ENCODE data around the gene LARGE1. TPM values are rescaled to one million over a fixed set of nuclear protein-coding genes. Genes with fewer than 3 reads are reported as not detected.

The LARGE1 gene
- total RNA-seq, 1 donor: 22.8 TPM

DNA sequence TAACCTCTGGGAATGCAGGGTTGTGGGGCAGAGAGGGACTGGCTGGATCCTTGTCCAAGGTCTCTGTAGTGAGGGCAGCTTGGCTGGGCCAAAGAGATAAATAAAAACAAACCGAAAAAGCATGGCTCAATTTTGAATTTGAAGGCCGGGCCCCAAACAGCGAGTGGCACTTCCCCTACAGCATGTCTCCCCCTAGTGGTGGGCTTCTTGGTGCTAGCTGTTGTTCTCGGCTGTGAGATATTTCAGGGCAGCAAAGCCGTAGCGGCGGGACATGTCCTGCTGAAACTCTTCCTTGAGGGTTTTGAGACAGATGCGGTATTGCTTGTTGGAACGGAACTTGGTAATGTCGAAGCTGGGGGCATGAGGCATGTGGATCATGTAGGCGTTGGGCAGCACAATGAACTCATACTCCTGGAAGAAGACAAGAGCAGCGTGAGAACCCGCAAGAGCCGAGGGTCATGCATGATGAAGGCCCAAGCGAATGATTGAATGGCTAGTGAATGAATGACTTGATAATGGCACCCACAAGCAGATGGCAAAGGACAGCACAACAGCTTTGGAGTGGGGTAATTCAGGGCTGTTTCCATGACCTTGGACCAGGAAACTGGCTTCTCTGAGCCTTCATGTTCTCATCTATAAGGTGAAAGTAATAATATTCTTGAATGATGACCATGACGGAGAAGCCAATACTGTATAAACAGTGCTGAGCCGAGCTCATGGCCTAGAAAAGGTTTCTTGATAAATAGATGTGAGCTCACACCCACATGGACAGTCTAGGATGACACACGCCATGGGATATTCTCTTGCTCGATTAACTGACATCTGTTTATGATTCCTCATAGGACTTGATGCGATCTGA lies 645.8 kb downstream of the LARGE1 start:
- Histone ChIP-seq H3K9me3 (ENCODE audit: low read depth, low read length) (no peaks in the 10 kb centered on the region), H2AFZ (ENCODE audit: low read length) (no peak overlapping the region), H3K27me3 (ENCODE audit: insufficient read depth, low read length) (no peaks in the 10 kb centered on the region), H3K27ac (ENCODE audit: low read depth, low read length) (no peak overlapping the region), H3K36me3 (ENCODE audit: insufficient read depth, low read length) (no peaks in the 10 kb centered on the region), H3K4me1 (ENCODE audit: insufficient read depth, low read length) (no peaks in the 10 kb centered on the region), H3K4me3 (ENCODE audit: insufficient read depth, low read length) (no peak overlapping the region), H3K79me2 (ENCODE audit: insufficient read depth, low read length) (no peaks in the 10 kb centered on the region), H4K20me1 (ENCODE audit: insufficient read depth, low read length) (no peaks in the 10 kb centered on the region), H3K4me2 (ENCODE audit: insufficient read depth, low read length) (no peak overlapping the region)
- no peak for DNase-seq (ENCODE audit: insufficient read length, low spot score, missing footprints)
- TF ChIP-seq, protein P1, sequence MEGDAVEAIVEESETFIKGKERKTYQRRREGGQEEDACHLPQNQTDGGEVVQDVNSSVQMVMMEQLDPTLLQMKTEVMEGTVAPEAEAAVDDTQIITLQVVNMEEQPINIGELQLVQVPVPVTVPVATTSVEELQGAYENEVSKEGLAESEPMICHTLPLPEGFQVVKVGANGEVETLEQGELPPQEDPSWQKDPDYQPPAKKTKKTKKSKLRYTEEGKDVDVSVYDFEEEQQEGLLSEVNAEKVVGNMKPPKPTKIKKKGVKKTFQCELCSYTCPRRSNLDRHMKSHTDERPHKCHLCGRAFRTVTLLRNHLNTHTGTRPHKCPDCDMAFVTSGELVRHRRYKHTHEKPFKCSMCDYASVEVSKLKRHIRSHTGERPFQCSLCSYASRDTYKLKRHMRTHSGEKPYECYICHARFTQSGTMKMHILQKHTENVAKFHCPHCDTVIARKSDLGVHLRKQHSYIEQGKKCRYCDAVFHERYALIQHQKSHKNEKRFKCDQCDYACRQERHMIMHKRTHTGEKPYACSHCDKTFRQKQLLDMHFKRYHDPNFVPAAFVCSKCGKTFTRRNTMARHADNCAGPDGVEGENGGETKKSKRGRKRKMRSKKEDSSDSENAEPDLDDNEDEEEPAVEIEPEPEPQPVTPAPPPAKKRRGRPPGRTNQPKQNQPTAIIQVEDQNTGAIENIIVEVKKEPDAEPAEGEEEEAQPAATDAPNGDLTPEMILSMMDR (IDR thresholded peaks at IDR 0.05; ENCODE audit: extremely low read depth, low read depth, low read length): peak; percentile 45

DNA sequence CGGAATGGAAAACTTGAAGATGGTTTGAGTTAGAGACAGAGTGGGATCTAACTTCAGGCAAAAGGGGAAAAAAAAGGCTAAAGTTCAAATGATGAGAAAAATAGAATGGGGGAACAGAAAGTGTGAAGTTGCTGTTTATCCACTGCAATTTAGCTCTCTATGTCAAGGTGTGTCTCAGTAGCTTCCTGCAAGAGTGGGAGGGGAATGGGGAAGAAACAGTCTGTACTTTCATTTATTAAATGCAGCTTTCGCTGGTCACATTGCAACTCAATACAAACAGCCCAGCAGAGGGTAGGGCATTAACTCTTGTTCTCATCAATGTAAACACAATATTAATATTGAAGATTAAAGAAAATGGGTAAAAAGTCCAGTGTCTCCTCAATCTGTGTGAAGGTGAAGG lies 647.4 kb downstream of the LARGE1 start:
- no peaks in the 10 kb centered on the region for H3K9me3 ChIP-seq (ENCODE audit: low read depth, low read length)
- TF ChIP-seq, protein P1 (IDR thresholded peaks at IDR 0.05; ENCODE audit: extremely low read depth, low read depth, low read length): no peak
- no peaks in the 10 kb centered on the region for H3K79me2 ChIP-seq (ENCODE audit: insufficient read depth, low read length)
- no peaks in the 10 kb centered on the region for H3K27me3 ChIP-seq (ENCODE audit: insufficient read depth, low read length)
- no peak for DNase-seq (ENCODE audit: insufficient read length, low spot score, missing footprints)
- no peak overlapping the region for H2AFZ ChIP-seq (ENCODE audit: low read length)
- H3K36me3 ChIP-seq (ENCODE audit: insufficient read depth, low read length): no peaks in the 10 kb centered on the region
- no peaks in the 10 kb centered on the region for H3K4me1 ChIP-seq (ENCODE audit: insufficient read depth, low read length)
- H4K20me1 ChIP-seq (ENCODE audit: insufficient read depth, low read length): no peaks in the 10 kb centered on the region
- no peak overlapping the region for H3K27ac ChIP-seq (ENCODE audit: low read depth, low read length)
- H3K4me3 ChIP-seq (ENCODE audit: insufficient read depth, low read length): no peak overlapping the region
- no peak overlapping the region for H3K4me2 ChIP-seq (ENCODE audit: insufficient read depth, low read length)

DNA sequence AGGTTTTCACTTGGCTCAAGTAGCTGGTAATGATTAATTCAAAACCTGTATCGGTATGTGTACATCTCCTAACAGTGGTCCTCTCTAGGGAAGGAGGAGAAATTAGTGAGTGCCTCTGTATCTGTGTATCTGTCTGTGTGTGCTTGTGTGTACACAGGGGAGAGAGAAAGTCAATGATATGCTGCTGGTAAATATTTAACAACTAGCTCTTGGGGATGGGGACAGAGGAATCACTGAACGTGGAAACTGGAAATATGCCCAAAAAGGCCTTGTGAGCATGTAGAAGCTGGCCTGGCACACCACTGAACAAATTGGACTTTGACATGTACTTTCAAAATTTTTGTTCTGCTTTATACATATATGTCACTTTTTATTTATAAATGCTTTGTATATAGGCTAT lies 648.1 kb downstream of the LARGE1 start:
- no peaks in the 10 kb centered on the region for H4K20me1 ChIP-seq (ENCODE audit: insufficient read depth, low read length)
- no peaks in the 10 kb centered on the region for H3K9me3 ChIP-seq (ENCODE audit: low read depth, low read length)
- no peak overlapping the region for H3K4me3 ChIP-seq (ENCODE audit: insufficient read depth, low read length)
- H3K4me1 ChIP-seq (ENCODE audit: insufficient read depth, low read length): no peaks in the 10 kb centered on the region
- peak; percentile 1 for DNase-seq (ENCODE audit: insufficient read length, low spot score, missing footprints)
- H2AFZ ChIP-seq (ENCODE audit: low read length): no peak overlapping the region
- TF ChIP-seq, protein P1 (IDR thresholded peaks at IDR 0.05; ENCODE audit: extremely low read depth, low read depth, low read length): no peak
- no peaks in the 10 kb centered on the region for H3K36me3 ChIP-seq (ENCODE audit: insufficient read depth, low read length)
- no peaks in the 10 kb centered on the region for H3K27me3 ChIP-seq (ENCODE audit: insufficient read depth, low read length)
- no peaks in the 10 kb centered on the region for H3K79me2 ChIP-seq (ENCODE audit: insufficient read depth, low read length)
- no peak overlapping the region for H3K4me2 ChIP-seq (ENCODE audit: insufficient read depth, low read length)
- H3K27ac ChIP-seq (ENCODE audit: low read depth, low read length): no peak overlapping the region

DNA sequence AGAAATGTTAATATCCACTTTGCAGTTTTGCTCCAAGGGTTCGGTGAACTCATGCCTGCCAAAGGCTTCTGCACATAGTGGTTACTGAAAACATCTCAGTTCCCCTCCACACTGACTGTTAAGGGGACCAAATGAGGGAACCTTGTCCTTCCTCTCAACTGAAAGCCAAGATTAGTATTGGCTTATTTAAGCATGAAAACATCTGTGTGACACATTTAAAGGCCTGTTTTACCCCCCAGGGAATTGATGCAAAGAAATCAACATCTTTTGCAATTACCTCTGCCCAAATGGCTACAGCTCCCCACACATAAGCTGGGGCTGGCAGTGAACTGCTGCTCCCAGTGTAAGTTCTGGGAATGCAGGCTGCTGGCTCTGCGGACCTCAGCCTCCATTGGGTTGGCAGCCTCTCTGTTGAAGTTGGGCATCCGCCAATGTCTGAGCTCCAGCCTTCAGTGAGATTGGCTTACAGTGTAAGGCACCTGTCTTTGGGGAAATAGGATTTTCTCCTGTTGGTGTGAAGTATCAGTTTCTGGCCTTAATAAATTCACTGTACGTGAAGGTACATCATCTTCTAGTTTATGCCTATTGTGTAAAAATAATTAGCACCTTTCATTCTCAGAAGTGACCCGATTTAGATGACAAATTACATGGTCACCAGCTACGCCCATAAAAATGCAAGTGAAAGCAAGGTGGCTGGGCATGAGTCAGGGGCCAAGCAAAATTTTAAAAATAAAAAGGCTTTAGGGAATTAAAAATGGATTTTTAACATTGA lies 648.7 kb downstream of the LARGE1 start:
- TF ChIP-seq, protein P1 (IDR thresholded peaks at IDR 0.05; ENCODE audit: extremely low read depth, low read depth, low read length): no peak
- Histone ChIP-seq H3K79me2 (ENCODE audit: insufficient read depth, low read length) (no peaks in the 10 kb centered on the region), H3K36me3 (ENCODE audit: insufficient read depth, low read length) (no peaks in the 10 kb centered on the region), H3K27me3 (ENCODE audit: insufficient read depth, low read length) (no peaks in the 10 kb centered on the region), H3K27ac (ENCODE audit: low read depth, low read length) (no peak overlapping the region), H3K4me2 (ENCODE audit: insufficient read depth, low read length) (no peak overlapping the region), H4K20me1 (ENCODE audit: insufficient read depth, low read length) (no peaks in the 10 kb centered on the region), H3K9me3 (ENCODE audit: low read depth, low read length) (no peaks in the 10 kb centered on the region), H2AFZ (ENCODE audit: low read length) (no peak overlapping the region), H3K4me3 (ENCODE audit: insufficient read depth, low read length) (no peak overlapping the region), H3K4me1 (ENCODE audit: insufficient read depth, low read length) (no peaks in the 10 kb centered on the region)
- peak; percentile 32 for DNase-seq (ENCODE audit: insufficient read length, low spot score, missing footprints)

Data from osteoblast (primary cell).